AG20443 (cell line): ENCODE measurements around the gene NUDT4.
"Not testable (repeated sequence)": the region's sequence is repeated elsewhere in the genome, so short reads cannot be mapped to it uniquely, and the experiment has no call there.

Experiments used
- DNase-seq: peaks from one replicate; pipeline ENCODE4 v3.0.0; 2012; ENCODE audit warnings: low spot score, mixed read lengths

The NUDT4 gene

DNA sequence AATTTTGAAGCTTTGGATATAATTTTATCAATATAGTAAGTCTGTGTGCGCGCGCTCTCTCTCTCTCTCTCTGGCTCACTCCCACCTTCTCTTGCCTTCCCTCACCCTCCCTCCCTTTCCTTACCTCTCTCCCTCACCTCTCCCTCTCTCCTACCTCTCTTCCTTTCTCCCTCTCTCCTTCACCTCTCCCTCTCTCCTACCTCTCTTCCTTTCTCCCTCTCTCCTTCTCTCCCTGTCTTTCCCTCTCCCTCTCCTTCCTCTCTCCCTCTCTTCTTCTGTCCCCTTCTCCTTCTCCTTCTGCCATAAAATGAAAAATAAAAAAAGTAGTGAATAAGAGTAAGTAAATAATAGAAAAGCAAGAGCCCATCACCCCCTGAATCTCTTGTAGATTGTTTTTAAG is 9.0 kb upstream of the NUDT4 start:
- DNase-seq, result no peak

- DNase-seq, result no peak
Measured at GRCh38 chr12:93369505-93369904, 8.2 kb upstream of the NUDT4 start.

DNA sequence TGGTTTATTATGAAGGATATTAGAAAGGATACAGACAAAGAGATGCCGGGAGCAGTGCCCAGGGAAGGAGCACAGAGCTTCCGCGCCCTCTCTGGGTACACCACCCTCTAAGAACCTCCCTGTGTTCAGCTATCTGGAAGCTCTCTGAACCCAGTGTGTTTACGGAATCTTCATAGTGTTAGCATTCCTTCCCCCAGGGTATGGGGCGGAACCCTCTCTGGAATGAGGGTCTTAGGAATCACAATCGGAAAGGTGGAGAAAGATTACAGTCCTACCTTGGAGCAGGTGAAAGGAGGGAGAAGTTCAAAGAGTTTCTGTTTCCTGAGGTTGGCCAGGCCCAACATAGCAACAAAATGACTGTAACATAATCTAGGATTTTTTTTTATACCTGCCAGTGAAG is 6.8 kb upstream of the NUDT4 start:
- no peak for DNase-seq

DNA sequence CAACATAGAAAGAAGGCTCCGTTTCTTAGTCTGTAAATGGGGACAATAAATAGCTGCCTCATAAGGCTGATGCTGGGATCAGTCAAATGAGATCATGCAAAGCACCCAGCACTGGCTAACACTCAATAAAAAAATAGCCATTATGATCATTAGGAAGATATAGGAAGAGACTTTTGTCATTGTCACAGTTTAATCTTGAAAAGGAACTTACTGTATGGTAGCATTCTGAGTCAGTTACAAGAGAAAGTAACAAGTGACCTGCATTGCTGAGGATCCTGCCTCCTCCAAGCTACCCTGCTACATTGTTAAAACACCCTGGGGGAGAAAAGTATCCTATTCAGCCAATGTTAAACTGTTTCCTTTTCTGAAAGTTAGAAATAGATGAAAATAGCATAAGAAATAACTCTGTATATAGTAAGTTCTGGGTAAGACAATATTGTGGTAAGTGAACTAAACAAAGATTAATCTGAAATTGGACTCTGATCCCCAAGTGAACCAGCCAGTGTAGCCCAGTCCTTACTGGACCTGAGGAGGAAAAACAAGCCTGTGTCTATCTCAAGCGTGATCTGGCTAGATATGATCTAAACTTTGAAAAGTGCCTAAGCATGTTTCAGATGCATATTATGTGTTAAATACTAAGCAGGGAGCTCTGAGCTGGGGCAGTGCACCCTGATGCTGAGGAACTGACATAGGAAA is 3.6 kb upstream of the NUDT4 start:
- no peak for DNase-seq

GRCh38 chr12:93375906-93376305 is 1.8 kb upstream of the NUDT4 start:
- DNase-seq, result no peak

- DNase-seq, result peak; percentile 43
Measured at GRCh38 chr12:93376436-93377251, 1.1 kb upstream of the NUDT4 start.

- DNase-seq, result peak; percentile 62
Measured at GRCh38 chr12:93378196-93378997, 672 bp downstream of the NUDT4 start.

GRCh38 chr12:93378998-93379325 is 1.2 kb downstream of the NUDT4 start:
- no peak for DNase-seq

GRCh38 chr12:93379326-93379980 is 1.7 kb downstream of the NUDT4 start:
- no peak for DNase-seq

DNA sequence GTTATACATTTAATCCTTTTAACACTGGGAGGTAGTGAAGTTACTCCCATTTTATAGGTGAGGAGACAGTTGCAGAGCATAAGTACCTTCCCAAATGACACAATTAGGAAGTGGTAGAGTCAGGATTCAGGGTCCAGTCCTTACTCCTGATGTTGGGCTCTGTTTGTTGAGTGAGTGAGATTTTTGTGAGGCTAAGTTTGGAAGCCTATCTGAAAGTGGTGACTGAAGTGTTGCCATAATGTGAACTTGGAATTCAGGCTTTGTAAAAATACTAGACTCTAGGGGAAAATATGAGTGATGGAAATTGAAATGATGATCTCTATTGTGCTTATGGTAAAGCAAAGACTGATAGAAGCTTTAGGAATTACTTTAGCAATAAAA is 2.2 kb downstream of the NUDT4 start:
- no peak for DNase-seq

GRCh38 chr12:93380480-93381121 is 2.9 kb downstream of the NUDT4 start:
- no peak for DNase-seq

GRCh38 chr12:93381161-93381975 is 3.6 kb downstream of the NUDT4 start:
- no peak for DNase-seq

GRCh38 chr12:93381976-93382437 is 4.3 kb downstream of the NUDT4 start:
- DNase-seq, result not testable (repeated sequence)

- peak; percentile 68 for DNase-seq
Measured at GRCh38 chr12:93387780-93388179, 10.1 kb downstream of the NUDT4 start.

DNA sequence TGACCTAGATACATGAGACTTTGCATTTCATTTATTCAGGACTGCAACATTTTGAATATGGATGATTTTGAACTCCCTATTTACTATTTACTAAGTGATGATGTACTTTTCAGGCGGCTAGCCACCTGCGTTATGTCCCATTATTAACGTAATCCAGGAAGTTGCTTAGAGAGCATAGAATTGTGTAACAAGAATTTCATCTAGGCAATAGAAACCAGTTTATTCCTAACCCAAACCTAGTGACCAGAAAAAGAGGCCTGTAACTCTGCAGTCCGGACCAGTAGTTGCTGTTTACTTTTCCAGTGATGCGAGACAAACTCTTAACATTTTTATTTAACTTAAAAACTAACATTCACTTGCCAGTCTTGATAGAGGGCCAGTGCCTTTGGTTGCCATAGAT is 12.3 kb downstream of the NUDT4 start:
- DNase-seq, result no peak

- no peak for DNase-seq
Measured at GRCh38 chr12:93390549-93391297, 13.0 kb downstream of the NUDT4 start.

- DNase-seq, result no peak
Measured at GRCh38 chr12:93393425-93393824, 15.7 kb downstream of the NUDT4 start.

GRCh38 chr12:93397412-93397811 is 19.7 kb downstream of the NUDT4 start:
- no peak for DNase-seq

- DNase-seq, result not testable (repeated sequence)
Measured at GRCh38 chr12:93399183-93399863, 21.6 kb downstream of the NUDT4 start.
